K562 (cell line): Measurements from ENCODE around the gene ERGIC3. TPM values are rescaled to one million over a fixed set of nuclear protein-coding genes. Genes with fewer than 3 reads are reported as not detected.

Source experiments
- ADNP ChIP-seq: fragments of 200-800 bp; sonication (Bioruptor generic); IDR thresholded peaks from 2 replicates; pipeline ENCODE4 v1.6.1; 2016; ENCODE audit warnings: missing genetic modification characterization, missing compliant biosample characterization
- CCNT2 ChIP-seq: IDR thresholded peaks from 2 replicates; pipeline ENCODE4 v1.6.1; 2011; ENCODE audit warnings: borderline replicate concordance, low read depth, mild to moderate bottlenecking, moderate library complexity, mixed read lengths, low read length; ENCODE audit not compliant: insufficient read length; ENCODE audit errors: extremely low read depth
- E2F8 ChIP-seq: fragments of 450-650 bp; IDR thresholded peaks from 2 replicates; pipeline ENCODE4 v1.7.1; 2018; ENCODE audit warnings: mild to moderate bottlenecking, low read depth; ENCODE audit not compliant: partially characterized antibody
- HDAC2 ChIP-seq: fragments of 450-650 bp; IDR thresholded peaks from 2 replicates; pipeline ENCODE4 v1.6.1; 2016; ENCODE audit warnings: mild to moderate bottlenecking
- KLF13 ChIP-seq: fragments of 450-650 bp; IDR thresholded peaks from 2 replicates; pipeline ENCODE4 v1.6.1; 2016; ENCODE audit warnings: missing genetic modification characterization, low read depth, mild to moderate bottlenecking, missing compliant biosample characterization, moderate library complexity, borderline replicate concordance
- LARP7 ChIP-seq: fragments of 450-650 bp; IDR thresholded peaks from 2 replicates; pipeline ENCODE4 v1.6.1; 2016
- MTA3 ChIP-seq: fragments of 450-650 bp; formaldehyde crosslinking; IDR thresholded peaks from 2 replicates; pipeline ENCODE4 v1.6.1; 2017; ENCODE audit warnings: mild to moderate bottlenecking, borderline replicate concordance
- PTTG1 ChIP-seq: fragments of 450-650 bp; IDR thresholded peaks from 2 replicates; pipeline ENCODE4 v1.6.1; 2016; ENCODE audit warnings: low read depth, mild to moderate bottlenecking, missing genetic modification characterization, missing compliant biosample characterization
- SAFB2 ChIP-seq: fragments of 200-400 bp; formaldehyde crosslinking; IDR thresholded peaks from 2 replicates; pipeline ENCODE4 v1.6.1; 2018; ENCODE audit warnings: borderline replicate concordance, low read length, low read depth, moderate library complexity; ENCODE audit not compliant: severe bottlenecking
- SNAPC5 ChIP-seq: fragments of 250-450 bp; sonication (Bioruptor Pico); IDR thresholded peaks from 2 replicates; pipeline ENCODE4 v1.8.0; 2021; ENCODE audit warnings: moderate library complexity, mild to moderate bottlenecking, inconsistent platforms
- TCFL5 ChIP-seq: fragments of 250-450 bp; sonication (Bioruptor Pico); conservative IDR thresholded peaks from 2 replicates; pipeline ENCODE4 v1.6.1; 2021; ENCODE audit warnings: mild to moderate bottlenecking, moderate library complexity, matching md5 sums
- TEAD1 ChIP-seq, 2 experiments: fragments of 450-650 bp in 1 of 2; sonication (generic) in 1 of 2; formaldehyde crosslinking; IDR thresholded peaks; 2 replicates each; pipeline versions ENCODE4 v1.4.0 to v1.8.0; 2020 to 2022; ENCODE audit warnings: mild to moderate bottlenecking in 2 of 2, missing genetic modification reagents in 1 of 2
- ZNF143 ChIP-seq: sonication (generic); formaldehyde crosslinking; IDR thresholded peaks from 2 replicates; pipeline ENCODE4 v1.9.0; 2022; ENCODE audit warnings: mild to moderate bottlenecking, missing genetic modification reagents
- ZNF253 ChIP-seq: fragments of 250-450 bp; sonication (Bioruptor Pico); conservative IDR thresholded peaks from 2 replicates; pipeline ENCODE4 v1.6.1; 2021; ENCODE audit warnings: mild to moderate bottlenecking
- polyA plus RNA-seq, 8 experiments: library from polyadenylated mRNA; depleted of rRNA in 4 of 8; stranded (reverse) in 5 of 8; unstranded in 3 of 8; fragments of >200 nt; fragmentation: Nextera tagmentation in 2 of 8; fragmentation: Illumina TruSeq in 1 of 8; extraction: Ambion mirVana in 2 of 8; extraction: Trizol in 1 of 8; gene quantifications; 2 replicates each; pipeline versions ENCODE4 v1.2.1 to v1.2.3, GENCODE V29; 2011 to 2014; ENCODE audit warnings: inconsistent platforms in 1 of 8, missing spikeins in 1 of 8
- total RNA-seq, 7 experiments: library from RNA; depleted of rRNA in 6 of 7; stranded (reverse); fragments of >200 nt in 6 of 7; fragmentation: Illumina TruSeq in 2 of 7; extraction: Trizol in 2 of 7; gene quantifications; 2 replicates each; pipeline versions ENCODE4 v1.2.1 to v1.2.3, GENCODE V29; 2011 to 2021; ENCODE audit warnings: low replicate concordance in 1 of 7
- TF ChIP-seq, protein P1 (sequence below): fragments of 250-450 bp; sonication (Bioruptor Pico); IDR thresholded peaks from 2 replicates; pipeline ENCODE4 v1.8.0; 2021; ENCODE audit warnings: moderate library complexity, mild to moderate bottlenecking, inconsistent platforms
- TF ChIP-seq, protein P2 (sequence below): fragments of 200-800 bp; sonication (Bioruptor generic); IDR thresholded peaks from 2 replicates; pipeline ENCODE4 v1.6.1; 2016; ENCODE audit warnings: missing genetic modification characterization, missing compliant biosample characterization

The ERGIC3 gene
- total and polyA plus RNA-seq, 9 of the 15 experiments (the other 6 are each of a cell fraction or from before 2014, with no cell fraction given) = 121 to 278 (median 184) TPM

GRCh38 chr20:35600993-35601973, 59.4 kb downstream of the ERGIC3 start (continued):
- no peak for TF ChIP-seq KLF13 (tag)
- no peak for TF ChIP-seq ZNF253
- TF ChIP-seq SNAPC5 (CRISPR knock-in tag) = no peak
- no peak for TF ChIP-seq E2F8
- TF ChIP-seq, protein P1, sequence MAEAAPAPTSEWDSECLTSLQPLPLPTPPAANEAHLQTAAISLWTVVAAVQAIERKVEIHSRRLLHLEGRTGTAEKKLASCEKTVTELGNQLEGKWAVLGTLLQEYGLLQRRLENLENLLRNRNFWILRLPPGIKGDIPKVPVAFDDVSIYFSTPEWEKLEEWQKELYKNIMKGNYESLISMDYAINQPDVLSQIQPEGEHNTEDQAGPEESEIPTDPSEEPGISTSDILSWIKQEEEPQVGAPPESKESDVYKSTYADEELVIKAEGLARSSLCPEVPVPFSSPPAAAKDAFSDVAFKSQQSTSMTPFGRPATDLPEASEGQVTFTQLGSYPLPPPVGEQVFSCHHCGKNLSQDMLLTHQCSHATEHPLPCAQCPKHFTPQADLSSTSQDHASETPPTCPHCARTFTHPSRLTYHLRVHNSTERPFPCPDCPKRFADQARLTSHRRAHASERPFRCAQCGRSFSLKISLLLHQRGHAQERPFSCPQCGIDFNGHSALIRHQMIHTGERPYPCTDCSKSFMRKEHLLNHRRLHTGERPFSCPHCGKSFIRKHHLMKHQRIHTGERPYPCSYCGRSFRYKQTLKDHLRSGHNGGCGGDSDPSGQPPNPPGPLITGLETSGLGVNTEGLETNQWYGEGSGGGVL = no peak
- TF ChIP-seq LARP7 = no peak
- peak in 1 of 2 experiments; percentile 83; a peak in 2 of 4 replicates for TF ChIP-seq TEAD1 (CRISPR knock-in tag; IDR thresholded peaks at IDR 0.05)
- TF ChIP-seq ADNP = no peak
- no peak for TF ChIP-seq TCFL5 (CRISPR knock-in tag)
- no peak for TF ChIP-seq SAFB2
- peak; percentile 76; the same call in 1 of the 2 replicates for TF ChIP-seq MTA3
- TF ChIP-seq HDAC2 = peak; percentile 38; the same call in 1 of the 2 replicates
- no peak for TF ChIP-seq ZNF143 (CRISPR knock-in tag)
- TF ChIP-seq CCNT2 = peak; percentile 78
- no peak for TF ChIP-seq PTTG1
- TF ChIP-seq, protein P2, sequence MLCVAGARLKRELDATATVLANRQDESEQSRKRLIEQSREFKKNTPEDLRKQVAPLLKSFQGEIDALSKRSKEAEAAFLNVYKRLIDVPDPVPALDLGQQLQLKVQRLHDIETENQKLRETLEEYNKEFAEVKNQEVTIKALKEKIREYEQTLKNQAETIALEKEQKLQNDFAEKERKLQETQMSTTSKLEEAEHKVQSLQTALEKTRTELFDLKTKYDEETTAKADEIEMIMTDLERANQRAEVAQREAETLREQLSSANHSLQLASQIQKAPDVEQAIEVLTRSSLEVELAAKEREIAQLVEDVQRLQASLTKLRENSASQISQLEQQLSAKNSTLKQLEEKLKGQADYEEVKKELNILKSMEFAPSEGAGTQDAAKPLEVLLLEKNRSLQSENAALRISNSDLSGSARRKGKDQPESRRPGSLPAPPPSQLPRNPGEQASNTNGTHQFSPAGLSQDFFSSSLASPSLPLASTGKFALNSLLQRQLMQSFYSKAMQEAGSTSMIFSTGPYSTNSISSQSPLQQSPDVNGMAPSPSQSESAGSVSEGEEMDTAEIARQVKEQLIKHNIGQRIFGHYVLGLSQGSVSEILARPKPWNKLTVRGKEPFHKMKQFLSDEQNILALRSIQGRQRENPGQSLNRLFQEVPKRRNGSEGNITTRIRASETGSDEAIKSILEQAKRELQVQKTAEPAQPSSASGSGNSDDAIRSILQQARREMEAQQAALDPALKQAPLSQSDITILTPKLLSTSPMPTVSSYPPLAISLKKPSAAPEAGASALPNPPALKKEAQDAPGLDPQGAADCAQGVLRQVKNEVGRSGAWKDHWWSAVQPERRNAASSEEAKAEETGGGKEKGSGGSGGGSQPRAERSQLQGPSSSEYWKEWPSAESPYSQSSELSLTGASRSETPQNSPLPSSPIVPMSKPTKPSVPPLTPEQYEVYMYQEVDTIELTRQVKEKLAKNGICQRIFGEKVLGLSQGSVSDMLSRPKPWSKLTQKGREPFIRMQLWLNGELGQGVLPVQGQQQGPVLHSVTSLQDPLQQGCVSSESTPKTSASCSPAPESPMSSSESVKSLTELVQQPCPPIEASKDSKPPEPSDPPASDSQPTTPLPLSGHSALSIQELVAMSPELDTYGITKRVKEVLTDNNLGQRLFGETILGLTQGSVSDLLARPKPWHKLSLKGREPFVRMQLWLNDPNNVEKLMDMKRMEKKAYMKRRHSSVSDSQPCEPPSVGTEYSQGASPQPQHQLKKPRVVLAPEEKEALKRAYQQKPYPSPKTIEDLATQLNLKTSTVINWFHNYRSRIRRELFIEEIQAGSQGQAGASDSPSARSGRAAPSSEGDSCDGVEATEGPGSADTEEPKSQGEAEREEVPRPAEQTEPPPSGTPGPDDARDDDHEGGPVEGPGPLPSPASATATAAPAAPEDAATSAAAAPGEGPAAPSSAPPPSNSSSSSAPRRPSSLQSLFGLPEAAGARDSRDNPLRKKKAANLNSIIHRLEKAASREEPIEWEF = no peak
